Body of pancreas (tissue), 4 donors: Measurements from ENCODE around the gene ZNF184.

Source experiments
- CTCF ChIP-seq, 7 experiments: fragments of 450-650 bp in 4 of 7; fragments of 200-600 bp in 3 of 7; sonication (generic) in 3 of 7; IDR thresholded peaks; one replicate each; pipeline ENCODE4 v1.5.1; 2016 to 2019; ENCODE audit warnings: antibody characterized with exemption in 7 of 7
- POLR2A ChIP-seq, 3 donors: fragments of 450-650 bp; IDR thresholded peaks; one replicate each; pipeline ENCODE4 v1.6.1; 2016; ENCODE audit warnings: antibody characterized with exemption in 3 of 3, mild to moderate bottlenecking in 2 of 3

- TF ChIP-seq POLR2A (IDR thresholded peaks at IDR 0.05) (no peak), CTCF (IDR thresholded peaks at IDR 0.05) (no peak)
Observed at GRCh38 chr6:27428966-27429365, 43.9 kb downstream of the ZNF184 start.
